Adrenal gland (tissue), 12 donors: ENCODE data around the gene KRT77. TPM values are rescaled to one million over a fixed set of nuclear protein-coding genes. Genes with fewer than 3 reads are reported as not detected.

Experiments
- DNase-seq, 7 donors: peaks; one replicate each; pipeline ENCODE4 v3.0.0-alpha.2; 2019 to 2020
- H3K27ac ChIP-seq, 5 donors: fragments of 200-600 bp; sonication (generic) in 4 of 5; 1 replicate in 3 of 5; 2 replicates in 2 of 5; pipeline versions ENCODE4 v1.5.1 to v1.8.0; 2016 to 2020; ENCODE audit warnings: mild to moderate bottlenecking in 1 of 5
- H3K27me3 ChIP-seq: fragments of 200-600 bp; 2 replicates; pipeline ENCODE4 v1.8.0; 2021
- H3K36me3 ChIP-seq, 2 donors: fragments of 200-600 bp; replicated peaks in 1 of 2; 1 replicate in 1 of 2; 2 replicates in 1 of 2; pipeline versions ENCODE4 v1.5.1 to v1.8.0; 2018 to 2022
- H3K4me1 ChIP-seq, 2 donors: fragments of 200-600 bp; replicated peaks in 1 of 2; 1 replicate in 1 of 2; 2 replicates in 1 of 2; pipeline versions ENCODE4 v1.5.1 to v1.8.0; 2018 to 2021
- H3K4me3 ChIP-seq, 4 donors: fragments of 200-600 bp; sonication (generic) in 3 of 4; one replicate each; pipeline ENCODE4 v1.5.1; 2016 to 2018
- H3K9me3 ChIP-seq, 3 donors: fragments of 200-600 bp; sonication (generic) in 1 of 3; replicated peaks in 1 of 3; 1 replicate in 2 of 3; 2 replicates in 1 of 3; pipeline versions ENCODE4 v1.5.1 to v1.8.0; 2016 to 2021
- CTCF ChIP-seq, 6 experiments: fragments of 450-650 bp in 4 of 6; fragments of 200-600 bp in 2 of 6; sonication (generic) in 1 of 6; IDR thresholded peaks; 1 replicate in 5 of 6; 2 replicates in 1 of 6; pipeline versions ENCODE4 v1.5.1 to v1.8.0; 2016 to 2021; ENCODE audit warnings: antibody characterized with exemption in 6 of 6, mild to moderate bottlenecking in 2 of 6, moderate library complexity in 1 of 6
- POLR2A ChIP-seq, 2 donors: fragments of 450-650 bp; IDR thresholded peaks; one replicate each; pipeline ENCODE4 v1.6.1; 2017; ENCODE audit warnings: antibody characterized with exemption in 2 of 2, mild to moderate bottlenecking in 2 of 2, moderate library complexity in 1 of 2
- WGBS, 4 donors: extraction: QIAGEN DNeasy Blood & Tissue Kit in 2 of 4; methylation state at CpG; one replicate each; pipeline versions ENCODE4 v1.1.5 to v1.1.7; 2013 to 2017; 5-methylcytosine and 5-hydroxymethylcytosine counted together
- intact Hi-C, 2 donors: fragments of 100-400 bp; cut with DNase I; formaldehyde crosslinking; loops; one replicate each; pipeline versions ENCODE4 v1.14.1 to v1.15.0; 2022 to 2023
- polyA plus RNA-seq, 3 donors: library from polyadenylated mRNA; stranded (reverse); fragments of 200-250 nt in 2 of 3; fragments of 350-450 nt in 1 of 3; fragmentation: Illumina TruSeq in 1 of 3; extraction: RNeasy Lipid Tissue Mini Kit (QIAGEN cat#74804) in 1 of 3; gene quantifications; one replicate each; pipeline ENCODE4 v1.2.3, GENCODE V29; 2013 to 2014
- total RNA-seq, 9 donors: library from RNA; depleted of rRNA in 4 of 9; stranded (reverse); fragments of >200 nt in 4 of 9; fragments of 120-200 nt in 1 of 9; fragmentation: NEBNext Ultra II Directional in 1 of 9; extraction: Animal tissue kit (Norgen Biotek cat#: 25700) in 1 of 9; gene quantifications; one replicate each; pipeline versions ENCODE4 v1.1.0 to v1.2.4, GENCODE V29; 2013 to 2023
- donor health status: healthy with polysubstance abuse.
- donor health status: Bipolar disorder and iron deficiency.
- donor health status: DM: yes; HTN: yes; CAD: no.
- donor health status: DM: no; HTN: no; CAD: no.
- donor health status: DM: no; HTN: no; CAD: no.
- donor health status: DM: yes; HTN: yes; CAD: no.

Gene KRT77
- total and polyA plus RNA-seq, 12 donors, result not detected

- H3K4me3 ChIP-seq, result no peak overlapping the region
- no peak overlapping the region for H3K27ac ChIP-seq
- TF ChIP-seq POLR2A (IDR thresholded peaks at IDR 0.05), result no peak
- no peaks in the 10 kb centered on the region for H3K4me1 ChIP-seq
- no peaks in the 10 kb centered on the region for H3K9me3 ChIP-seq
- peak in 6 of 7 donors; percentile 40 to 65 (median 53) for DNase-seq
- no peaks in the 10 kb centered on the region for H3K36me3 ChIP-seq
- H3K27me3 ChIP-seq, result peaks cover 27% of the 10 kb centered on the region
- intact Hi-C loops, result no loop called here
- WGBS, 4 donors, result 15 to 16% (median 15%) methylated on average over 11 to 16 of the region's 16 CpGs
Measured at GRCh38 chr12:52741375-52742195, 38.3 kb upstream of the KRT77 start.

- Histone ChIP-seq H3K4me3 (no peak overlapping the region), H3K27me3 (peaks cover 28% of the 10 kb centered on the region), H3K4me1 (no peaks in the 10 kb centered on the region), H3K27ac (no peak overlapping the region), H3K9me3 (no peaks in the 10 kb centered on the region), H3K36me3 (no peaks in the 10 kb centered on the region)
- DNase-seq, result no peak
- no peak for TF ChIP-seq CTCF (IDR thresholded peaks at IDR 0.05)
- TF ChIP-seq POLR2A (IDR thresholded peaks at IDR 0.05), result no peak
- intact Hi-C loops, result no loop called here
Measured at GRCh38 chr12:52740584-52740983, 37.3 kb upstream of the KRT77 start.

- no peak for TF ChIP-seq CTCF (IDR thresholded peaks at IDR 0.05)
- TF ChIP-seq POLR2A (IDR thresholded peaks at IDR 0.05), result no peak
- Histone ChIP-seq H3K9me3 (no peaks in the 10 kb centered on the region), H3K36me3 (no peaks in the 10 kb centered on the region), H3K4me1 (no peaks in the 10 kb centered on the region), H3K27ac (no peak overlapping the region), H3K4me3 (no peak overlapping the region), H3K27me3 (peaks cover 22% of the 10 kb centered on the region)
- intact Hi-C loops, result no loop called here
- DNase-seq, result no peak
Measured at GRCh38 chr12:52739963-52740362, 36.6 kb upstream of the KRT77 start.

GRCh38 chr12:52735816-52736632 lies 32.7 kb upstream of the KRT77 start:
- no peak for TF ChIP-seq POLR2A (IDR thresholded peaks at IDR 0.05)
- H3K4me1 ChIP-seq, result no peaks in the 10 kb centered on the region
- H3K4me3 ChIP-seq, result no peak overlapping the region
- no peaks in the 10 kb centered on the region for H3K36me3 ChIP-seq
- no peaks in the 10 kb centered on the region for H3K9me3 ChIP-seq
- 33 to 74% (median 69%) methylated on average over 1 to 5 of the region's 5 CpGs for WGBS, 4 donors
- no peak overlapping the region for H3K27ac ChIP-seq
- H3K27me3 ChIP-seq, result peaks cover 8% of the 10 kb centered on the region
- intact Hi-C loops, result no loop called here
- DNase-seq, result no peak

- Histone ChIP-seq H3K4me3 (no peak overlapping the region), H3K9me3 (no peaks in the 10 kb centered on the region), H3K36me3 (no peaks in the 10 kb centered on the region), H3K4me1 (no peaks in the 10 kb centered on the region), H3K27me3 (peaks cover 8% of the 10 kb centered on the region), H3K27ac (no peak overlapping the region)
- intact Hi-C loops, result no loop called here
- 17 to 85% (median 71%) methylated on average over 1 to 8 of the region's 8 CpGs for WGBS, 4 donors
- DNase-seq, result no peak
- no peak for TF ChIP-seq POLR2A (IDR thresholded peaks at IDR 0.05)
- TF ChIP-seq CTCF (IDR thresholded peaks at IDR 0.05), result no peak
Measured at GRCh38 chr12:52735106-52735505, 31.8 kb upstream of the KRT77 start.
